Erythroblast (primary cell): ENCODE data around the gene FNDC3A.

Experiments
- GATA1 ChIP-seq: IDR thresholded peaks from 2 replicates; pipeline ENCODE4 v1.6.1; 2011; ENCODE audit warnings: low read depth, mild to moderate bottlenecking, control low read depth, low read length, moderate library complexity
- POLR2A ChIP-seq: IDR thresholded peaks from 2 replicates; pipeline ENCODE4 v1.6.1; 2011; ENCODE audit warnings: mild to moderate bottlenecking, low read length

- TF ChIP-seq POLR2A (no peak), GATA1 (no peak)
These were observed 44.8 kb upstream of the FNDC3A start for GRCh38 chr13:48930918-48931317.
